NCI-H748 treated with DMSO at 0.1 percent for 48 hours (cell line): Measurements from ENCODE around the gene ZCCHC4.
A peak's percentile ranks its signal among the peaks of the same experiment; 100 is the strongest.

Experiments
- DNase-seq: peaks from one replicate; lab custom pipeline; 2025; lab: John Stamatoyannopoulos, UW

Gene ZCCHC4

GRCh38 chr4:25312496-25313200 lies at the start of gene ZCCHC4:
Gene ZCCHC4 (plus strand): TSS chr4:25312774. CDS start chr4:25312810, 36 bp downstream.
- peak; percentile 54 for DNase-seq

GRCh38 chr4:25271866-25272265 lies 40.7 kb upstream of the ZCCHC4 start:
- DNase-seq = no peak

- no peak for DNase-seq
Observed at GRCh38 chr4:25280210-25280609, 32.4 kb upstream of the ZCCHC4 start.

- DNase-seq = no peak
Observed at GRCh38 chr4:25283948-25284347, 28.6 kb upstream of the ZCCHC4 start.

- DNase-seq = no peak
Observed at GRCh38 chr4:25284466-25284865, 28.1 kb upstream of the ZCCHC4 start.

- DNase-seq = no peak
Observed at GRCh38 chr4:25290490-25291067, 22.0 kb upstream of the ZCCHC4 start.

GRCh38 chr4:25291158-25291733 lies 21.3 kb upstream of the ZCCHC4 start:
- DNase-seq = no peak

- no peak for DNase-seq
Observed at GRCh38 chr4:25297528-25298242, 14.9 kb upstream of the ZCCHC4 start.

GRCh38 chr4:25299476-25300203 lies 12.9 kb upstream of the ZCCHC4 start:
- peak; percentile 13 for DNase-seq

- DNase-seq = no peak
Observed at GRCh38 chr4:25301471-25301870, 11.1 kb upstream of the ZCCHC4 start.

GRCh38 chr4:25302626-25303025 lies 9.9 kb upstream of the ZCCHC4 start:
- DNase-seq = no peak

GRCh38 chr4:25303578-25303977 lies 9.0 kb upstream of the ZCCHC4 start:
- DNase-seq = no peak

- DNase-seq = no peak
Observed at GRCh38 chr4:25306518-25307057, 6.0 kb upstream of the ZCCHC4 start.

- no peak for DNase-seq
Observed at GRCh38 chr4:25307596-25307995, 5.0 kb upstream of the ZCCHC4 start.

GRCh38 chr4:25308306-25308705 lies 4.3 kb upstream of the ZCCHC4 start:
- no peak for DNase-seq

- no peak for DNase-seq
Observed at GRCh38 chr4:25308761-25309160, 3.8 kb upstream of the ZCCHC4 start.

- no peak for DNase-seq
Observed at GRCh38 chr4:25310066-25310802, 2.3 kb upstream of the ZCCHC4 start.

- DNase-seq = no peak
Observed at GRCh38 chr4:25310803-25311166, 1.8 kb upstream of the ZCCHC4 start.

- DNase-seq = no peak
Observed at GRCh38 chr4:25313201-25313895, 774 bp downstream of the ZCCHC4 start.

GRCh38 chr4:25320336-25320735 lies 7.8 kb downstream of the ZCCHC4 start:
- DNase-seq = no peak

GRCh38 chr4:25320773-25321172 lies 8.2 kb downstream of the ZCCHC4 start:
- DNase-seq = no peak
